ENCODE measurements around the gene VCPKMT. TPM values are rescaled to one million over a fixed set of nuclear protein-coding genes. Genes with fewer than 3 reads are reported as not detected.

Gene VCPKMT
- polyA plus RNA-seq, 1 donor from 2014 or later, result 36.4 TPM

- Histone ChIP-seq H3K4me3 (ENCODE audit: low read length) (no peak overlapping the region), H3K79me2 (replicated peaks; ENCODE audit: insufficient read depth, low read length) (no peaks in the 10 kb centered on the region), H2AFZ (ENCODE audit: low read depth, low read length) (no peak overlapping the region), H3K9me2 (ENCODE audit: insufficient read depth, low read length) (no peaks in the 10 kb centered on the region), H3K27me3 (ENCODE audit: insufficient read depth, low read depth, low read length) (no peaks in the 10 kb centered on the region), H3K9ac (ENCODE audit: low read length) (no peak overlapping the region), H4K20me1 (ENCODE audit: insufficient read depth) (no peaks in the 10 kb centered on the region), H3F3A (ENCODE audit: insufficient read depth, low read length, poor library complexity, severe bottlenecking) (no peaks in the 10 kb centered on the region), H3K9me3 (ENCODE audit: low read length) (no peaks in the 10 kb centered on the region), H3K36me3 (ENCODE audit: insufficient read depth, low read length) (no peaks in the 10 kb centered on the region), H3K4me2 (ENCODE audit: low read length) (no peak overlapping the region), H3K27ac (ENCODE audit: low read length) (no peak overlapping the region)
- TF ChIP-seq CTCF (IDR thresholded peaks at IDR 0.05; ENCODE audit: poor library complexity, severe bottlenecking) (no peak), MXI1 (conservative IDR thresholded peaks at IDR 0.05; ENCODE audit: poor library complexity, severe bottlenecking) (no peak), EZH2 (IDR thresholded peaks at IDR 0.05; ENCODE audit: borderline replicate concordance, insufficient read depth, low read length, poor library complexity, severe bottlenecking) (no peak), EP300 (conservative IDR thresholded peaks at IDR 0.05; ENCODE audit: poor library complexity, severe bottlenecking) (no peak), RAD21 (conservative IDR thresholded peaks at IDR 0.05) (no peak), TAF1 (IDR thresholded peaks at IDR 0.05; ENCODE audit: low read depth) (no peak), POLR2AphosphoS5 (IDR thresholded peaks at IDR 0.05) (no peak), SMC3 (conservative IDR thresholded peaks at IDR 0.05; ENCODE audit: poor library complexity) (no peak), REST (IDR thresholded peaks at IDR 0.05; ENCODE audit: borderline replicate concordance) (no peak)
Measured at GRCh38 chr14:50101417-50101816, 15.0 kb downstream of the VCPKMT start.

- H3K79me2 ChIP-seq (replicated peaks; ENCODE audit: insufficient read depth, low read length), result no peaks in the 10 kb centered on the region
- H3K9me2 ChIP-seq (ENCODE audit: insufficient read depth, low read length), result no peaks in the 10 kb centered on the region
- no peak overlapping the region for H2AFZ ChIP-seq (ENCODE audit: low read depth, low read length)
- H3K9me3 ChIP-seq (ENCODE audit: low read length), result no peaks in the 10 kb centered on the region
- no peaks in the 10 kb centered on the region for H4K20me1 ChIP-seq (ENCODE audit: insufficient read depth)
- H3K27me3 ChIP-seq (ENCODE audit: insufficient read depth, low read depth, low read length), result no peaks in the 10 kb centered on the region
- no peak overlapping the region for H3K4me2 ChIP-seq (ENCODE audit: low read length)
- TF ChIP-seq REST (IDR thresholded peaks at IDR 0.05; ENCODE audit: borderline replicate concordance) (no peak), RAD21 (conservative IDR thresholded peaks at IDR 0.05) (no peak), TAF1 (IDR thresholded peaks at IDR 0.05; ENCODE audit: low read depth) (no peak), EZH2 (IDR thresholded peaks at IDR 0.05; ENCODE audit: borderline replicate concordance, insufficient read depth, low read length, poor library complexity, severe bottlenecking) (no peak), POLR2AphosphoS5 (IDR thresholded peaks at IDR 0.05) (no peak), CTCF (IDR thresholded peaks at IDR 0.05; ENCODE audit: poor library complexity, severe bottlenecking) (no peak), MXI1 (conservative IDR thresholded peaks at IDR 0.05; ENCODE audit: poor library complexity, severe bottlenecking) (no peak), SMC3 (conservative IDR thresholded peaks at IDR 0.05; ENCODE audit: poor library complexity) (no peak), EP300 (conservative IDR thresholded peaks at IDR 0.05; ENCODE audit: poor library complexity, severe bottlenecking) (no peak)
- H3K4me3 ChIP-seq (ENCODE audit: low read length), result no peak overlapping the region
- H3K27ac ChIP-seq (ENCODE audit: low read length), result no peak overlapping the region
- H3F3A ChIP-seq (ENCODE audit: insufficient read depth, low read length, poor library complexity, severe bottlenecking), result no peaks in the 10 kb centered on the region
- H3K36me3 ChIP-seq (ENCODE audit: insufficient read depth, low read length), result no peaks in the 10 kb centered on the region
- H3K9ac ChIP-seq (ENCODE audit: low read length), result no peak overlapping the region
Measured at GRCh38 chr14:50100805-50101204, 15.6 kb downstream of the VCPKMT start.
